ENCODE results near the gene KRTAP5-3. TPM values are rescaled to one million over a fixed set of nuclear protein-coding genes. Genes with fewer than 3 reads are reported as not detected.
"Not testable (repeated sequence)": the region's sequence is repeated elsewhere in the genome, so short reads cannot be mapped to it uniquely, and the experiment has no call there.

Gene KRTAP5-3
- total and polyA plus RNA-seq, 3 experiments from 2014 or later, result not detected

DNA sequence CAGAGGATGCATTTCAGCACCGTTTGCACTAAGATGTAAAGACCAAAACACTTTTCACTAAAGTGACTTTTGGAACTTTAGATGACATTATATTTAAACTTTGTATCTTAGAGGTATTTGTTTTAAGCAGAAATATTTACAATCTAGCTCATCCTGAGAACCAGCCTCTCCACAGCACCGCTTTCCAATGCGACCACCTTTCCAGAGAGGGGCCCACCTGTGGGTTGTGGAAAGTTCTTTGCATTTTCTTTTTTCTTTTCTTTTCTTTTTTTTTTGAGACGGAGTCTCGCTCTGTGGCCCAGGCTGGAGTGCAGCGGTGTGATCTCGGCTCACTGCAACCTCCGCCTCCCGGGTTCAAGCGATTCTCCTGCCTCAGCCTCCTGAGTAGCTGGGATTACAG, 38.3 kb upstream of the KRTAP5-3 start:
- H3K4me3 Mint-ChIP-seq, H3K27ac Mint-ChIP-seq, POLR2A ChIA-PET: not testable (repeated sequence)

DNA sequence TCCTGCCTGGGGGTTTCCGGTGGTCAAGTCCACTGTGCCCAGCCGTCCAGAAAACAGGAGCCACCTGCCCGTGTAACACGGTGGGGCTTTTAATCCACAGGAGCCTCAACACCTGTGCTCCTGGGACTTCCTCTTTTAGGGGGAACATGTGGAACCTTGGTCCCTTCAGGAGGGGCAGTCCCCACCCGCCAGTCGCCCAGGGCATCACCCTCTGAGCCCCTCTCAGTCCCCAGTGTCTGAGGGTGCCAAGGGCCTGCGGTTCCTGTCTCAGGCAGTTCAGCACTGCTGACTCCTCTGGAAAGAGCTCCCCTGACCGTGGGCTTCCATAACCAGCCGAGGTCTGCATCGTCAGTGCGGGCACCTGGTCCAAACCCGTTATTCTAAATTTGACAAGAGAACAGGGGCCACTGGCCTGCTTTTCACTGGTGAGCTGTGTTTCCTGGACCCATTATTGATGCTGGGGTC, 37.1 kb upstream of the KRTAP5-3 start:
- ChIA-PET CTCF (interaction anchor here (0.9 kb wide), 1 partner anchor 48 kb away, joined by 4 read pairs; no protein-coding TSS in a partner anchor), POLR2A (no interaction called here)
- DNase-seq, result no peak
- H3K27me3 Mint-ChIP-seq, result peaks cover 4 to 12% of the 10 kb centered on the region in 2 donors
- no peaks in the 10 kb centered on the region for H3K9me3 Mint-ChIP-seq
- no peak overlapping the region for H3K27ac Mint-ChIP-seq
- H3K4me3 Mint-ChIP-seq, result no peak overlapping the region
- no peaks in the 10 kb centered on the region for H3K9me3 ChIP-seq (ENCODE audit: low read length)
- H3K4me1 Mint-ChIP-seq, result no peaks in the 10 kb centered on the region
- no peaks in the 10 kb centered on the region for H3K36me3 ChIP-seq (ENCODE audit: insufficient read depth, low read length)
- H3K27me3 ChIP-seq (ENCODE audit: insufficient read depth, low read length, poor library complexity, severe bottlenecking), result no peaks in the 10 kb centered on the region
- no peaks in the 10 kb centered on the region for H3K36me3 Mint-ChIP-seq
- no peaks in the 10 kb centered on the region for H3K4me1 ChIP-seq (ENCODE audit: insufficient read depth, low read length)
- no peak overlapping the region for H3K27ac ChIP-seq (ENCODE audit: low read depth, low read length)
- no peak overlapping the region for H3K4me3 ChIP-seq (ENCODE audit: low read length)

More for the DNA sequence above, 38.3 kb upstream of the KRTAP5-3 start:
- H3K27ac ChIP-seq (ENCODE audit: low read depth, low read length); H3K4me1 Mint-ChIP-seq; DNase-seq; H3K27me3 ChIP-seq (ENCODE audit: insufficient read depth, low read length, poor library complexity, severe bottlenecking); H3K4me3 ChIP-seq (ENCODE audit: low read length); H3K36me3 Mint-ChIP-seq; H3K4me1 ChIP-seq (ENCODE audit: insufficient read depth, low read length); H3K9me3 Mint-ChIP-seq; H3K36me3 ChIP-seq (ENCODE audit: insufficient read depth, low read length); CTCF ChIA-PET; H3K9me3 ChIP-seq (ENCODE audit: low read length): not testable (repeated sequence)
- peaks cover 7 to 11% of the 10 kb centered on the region in 2 donors for H3K27me3 Mint-ChIP-seq

- Mint-ChIP-seq H3K36me3 (no peaks in the 10 kb centered on the region), H3K4me1 (peaks cover 0 to 4% (median 0%) of the 10 kb centered on the region in 3 donors), H3K27ac (no peak overlapping the region), H3K9me3 (no peaks in the 10 kb centered on the region), H3K4me3 (no peak overlapping the region), H3K27me3 (peaks cover 7 to 18% of the 10 kb centered on the region in 2 donors)
- no peak for DNase-seq
- no peaks in the 10 kb centered on the region for H3K36me3 ChIP-seq (ENCODE audit: insufficient read depth, low read length)
- no peak overlapping the region for H3K4me3 ChIP-seq (ENCODE audit: low read length)
- no peaks in the 10 kb centered on the region for H3K9me3 ChIP-seq (ENCODE audit: low read length)
- no peaks in the 10 kb centered on the region for H3K27me3 ChIP-seq (ENCODE audit: insufficient read depth, low read length, poor library complexity, severe bottlenecking)
- no peaks in the 10 kb centered on the region for H3K4me1 ChIP-seq (ENCODE audit: insufficient read depth, low read length)
- no peak overlapping the region for H3K27ac ChIP-seq (ENCODE audit: low read depth, low read length)
- CTCF ChIA-PET, result interaction anchor here (0.9 to 3.2 kb wide), 2 partner anchors 8 to 49 kb away, joined by 4 to 13 read pairs; no protein-coding TSS in a partner anchor
- POLR2A ChIA-PET, result no interaction called here
Observed at GRCh38 chr11:1644601-1645356, 36.5 kb upstream of the KRTAP5-3 start.

DNA sequence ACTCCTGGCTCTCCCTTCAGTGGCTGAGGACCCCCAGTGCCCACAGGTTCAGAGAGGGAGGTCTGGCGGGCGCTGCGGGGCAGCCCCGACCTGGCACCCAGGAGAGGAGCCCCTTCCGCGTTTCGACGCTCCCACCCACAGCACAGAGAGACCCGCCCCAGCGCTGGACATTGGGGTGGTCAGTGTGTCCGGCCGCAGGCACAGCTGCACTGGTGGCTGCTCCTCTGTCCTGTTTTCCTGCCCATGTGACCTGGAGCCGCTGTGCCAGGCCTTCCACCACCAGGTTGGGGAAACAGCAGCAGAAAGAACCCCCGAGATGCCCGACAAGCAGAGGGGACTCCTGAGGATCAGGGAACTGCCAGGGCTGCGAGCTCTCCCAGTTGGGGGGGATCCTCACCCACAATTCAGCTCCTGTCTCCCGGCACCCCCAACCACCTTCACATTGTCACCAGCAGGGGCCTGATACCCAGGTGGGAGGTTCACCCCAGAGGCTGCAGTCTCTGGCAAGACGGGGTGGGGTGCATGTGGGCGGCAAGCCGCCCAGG, 35.0 kb upstream of the KRTAP5-3 start:
- ChIA-PET CTCF (interaction anchor here (3.2 kb wide), 1 partner anchor 10 kb away, joined by 13 read pairs; no protein-coding TSS in a partner anchor), POLR2A (no interaction called here)
- Mint-ChIP-seq H3K9me3 (no peaks in the 10 kb centered on the region), H3K4me1 (peaks cover 0 to 5% (median 0%) of the 10 kb centered on the region in 3 donors), H3K27me3 (peaks cover 7 to 22% of the 10 kb centered on the region in 2 donors), H3K36me3 (no peaks in the 10 kb centered on the region), H3K4me3 (no peak overlapping the region), H3K27ac (no peak overlapping the region)
- Histone ChIP-seq H3K4me3 (ENCODE audit: low read length) (no peak overlapping the region), H3K9me3 (ENCODE audit: low read length) (no peaks in the 10 kb centered on the region), H3K36me3 (ENCODE audit: insufficient read depth, low read length) (no peaks in the 10 kb centered on the region), H3K4me1 (ENCODE audit: insufficient read depth, low read length) (no peaks in the 10 kb centered on the region), H3K27me3 (ENCODE audit: insufficient read depth, low read length, poor library complexity, severe bottlenecking) (no peaks in the 10 kb centered on the region), H3K27ac (ENCODE audit: low read depth, low read length) (no peak overlapping the region)
- no peak for DNase-seq

DNA sequence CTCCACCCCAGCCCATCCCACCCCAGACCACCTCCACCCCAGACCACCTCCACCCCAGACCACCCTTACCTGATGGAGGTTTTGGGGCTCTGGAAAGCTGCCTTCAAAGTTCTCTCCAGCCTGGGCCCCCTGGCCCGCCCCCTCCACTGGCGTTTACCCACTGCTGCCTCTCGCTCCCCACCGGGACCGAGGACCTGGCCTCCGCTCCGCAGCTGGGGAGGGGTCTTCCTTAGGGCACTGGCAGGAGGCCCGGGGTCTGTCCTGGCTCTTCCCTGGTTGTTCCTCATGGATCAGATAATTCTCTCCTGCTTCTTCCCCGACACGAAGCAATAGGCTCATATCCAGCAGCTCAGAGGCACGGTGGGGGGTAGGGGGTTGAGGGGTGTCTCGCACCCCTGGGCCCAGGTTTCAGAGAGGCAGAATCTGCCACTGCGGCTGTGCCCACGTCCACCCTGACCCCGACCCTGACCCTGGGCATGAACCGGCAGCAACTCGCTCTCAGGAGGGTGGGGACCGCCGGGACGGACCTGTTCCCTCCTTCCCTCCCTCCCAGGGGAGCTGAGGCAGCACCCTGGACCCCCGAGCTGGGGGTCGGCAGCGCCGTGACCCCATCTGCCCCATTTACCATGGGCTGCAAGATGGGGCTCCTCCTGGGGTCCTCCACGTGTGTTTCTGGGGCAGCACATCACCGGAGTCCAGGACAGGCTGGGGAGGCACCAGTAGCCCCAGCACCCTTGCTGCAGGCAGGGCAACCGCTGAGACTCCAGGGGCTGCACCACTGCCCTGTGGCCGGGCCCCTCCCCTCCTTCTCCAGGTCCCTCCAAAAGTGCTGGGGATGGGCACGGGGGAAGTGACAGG, 34.3 kb upstream of the KRTAP5-3 start:
- Histone ChIP-seq H3K36me3 (ENCODE audit: insufficient read depth, low read length) (no peaks in the 10 kb centered on the region), H3K9me3 (ENCODE audit: low read length) (no peaks in the 10 kb centered on the region), H3K4me1 (ENCODE audit: insufficient read depth, low read length) (no peaks in the 10 kb centered on the region), H3K4me3 (ENCODE audit: low read length) (no peak overlapping the region), H3K27ac (ENCODE audit: low read depth, low read length) (no peak overlapping the region), H3K27me3 (ENCODE audit: insufficient read depth, low read length, poor library complexity, severe bottlenecking) (no peaks in the 10 kb centered on the region)
- Mint-ChIP-seq H3K9me3 (no peaks in the 10 kb centered on the region), H3K27ac (no peak overlapping the region), H3K36me3 (no peaks in the 10 kb centered on the region), H3K27me3 (peaks cover 7 to 22% of the 10 kb centered on the region in 2 donors), H3K4me3 (no peak overlapping the region), H3K4me1 (peaks cover 0 to 5% (median 0%) of the 10 kb centered on the region in 3 donors)
- no peak for DNase-seq
- ChIA-PET POLR2A (no interaction called here), CTCF (interaction anchor here (3.2 kb wide), 1 partner anchor 10 kb away, joined by 13 read pairs; no protein-coding TSS in a partner anchor)

- Mint-ChIP-seq H3K27ac (no peak overlapping the region), H3K9me3 (no peaks in the 10 kb centered on the region), H3K27me3 (peaks cover 16 to 22% of the 10 kb centered on the region in 2 donors), H3K4me1 (peaks cover 0 to 5% (median 0%) of the 10 kb centered on the region in 3 donors), H3K4me3 (no peak overlapping the region), H3K36me3 (no peaks in the 10 kb centered on the region)
- Histone ChIP-seq H3K36me3 (ENCODE audit: insufficient read depth, low read length) (no peaks in the 10 kb centered on the region), H3K27me3 (ENCODE audit: insufficient read depth, low read length, poor library complexity, severe bottlenecking) (no peaks in the 10 kb centered on the region), H3K4me3 (ENCODE audit: low read length) (no peak overlapping the region), H3K4me1 (ENCODE audit: insufficient read depth, low read length) (no peaks in the 10 kb centered on the region), H3K9me3 (ENCODE audit: low read length) (no peaks in the 10 kb centered on the region), H3K27ac (ENCODE audit: low read depth, low read length) (no peak overlapping the region)
- CTCF ChIA-PET, result interaction anchor here (1.4 kb wide), 1 partner anchor 9 kb away, joined by 5 read pairs; no protein-coding TSS in a partner anchor
- POLR2A ChIA-PET, result no interaction called here
- no peak for DNase-seq
Observed at GRCh38 chr11:1641096-1641495, 32.8 kb upstream of the KRTAP5-3 start.

- Histone ChIP-seq H3K4me1 (ENCODE audit: insufficient read depth, low read length) (no peaks in the 10 kb centered on the region), H3K4me3 (ENCODE audit: low read length) (no peak overlapping the region), H3K27me3 (ENCODE audit: insufficient read depth, low read length, poor library complexity, severe bottlenecking) (no peaks in the 10 kb centered on the region), H3K27ac (ENCODE audit: low read depth, low read length) (no peak overlapping the region), H3K9me3 (ENCODE audit: low read length) (no peaks in the 10 kb centered on the region), H3K36me3 (ENCODE audit: insufficient read depth, low read length) (no peaks in the 10 kb centered on the region)
- Mint-ChIP-seq H3K27ac (peak overlapping the region in 1 of 8 donors; percentile 8), H3K4me1 (peaks cover 0 to 5% (median 0%) of the 10 kb centered on the region in 3 donors), H3K4me3 (no peak overlapping the region), H3K36me3 (no peaks in the 10 kb centered on the region), H3K27me3 (peaks cover 17 to 26% of the 10 kb centered on the region in 2 donors), H3K9me3 (no peaks in the 10 kb centered on the region)
- ChIA-PET POLR2A (no interaction called here), CTCF (interaction anchor here (0.6 to 2.6 kb wide), 8 partner anchors 9 to 750 kb away, joined by 3 to 12 read pairs (median 4); partner anchors contain the start of gene KRTAP5-5)
- DNase-seq, result peak in 4 of 5 donors; percentile 7 to 25 (median 14)
Observed at GRCh38 chr11:1640076-1640946, 32.0 kb upstream of the KRTAP5-3 start.
